ENCODE results near the gene AKAP12.

DNA sequence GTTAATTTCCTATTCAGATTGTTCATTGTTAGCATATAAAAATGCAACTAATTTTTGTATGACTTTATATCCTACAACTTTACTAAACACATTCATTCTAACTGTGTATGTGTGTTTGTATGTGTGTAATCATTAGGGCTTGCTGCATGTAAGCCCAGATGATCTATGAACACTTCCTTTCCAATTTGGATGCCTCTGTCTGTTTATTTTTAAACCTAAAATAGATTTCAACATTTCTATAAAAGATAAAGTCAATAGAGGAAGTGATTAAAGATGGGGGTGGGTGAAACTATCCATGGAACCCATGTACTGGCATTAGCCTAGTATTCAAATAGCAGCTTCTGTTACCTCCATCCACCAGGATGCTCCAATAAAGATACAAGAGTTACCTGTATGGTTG is 15.7 kb upstream of the AKAP12 start:
- TF ChIP-seq CTCF (IDR thresholded peaks at IDR 0.05; ENCODE audit: low read length): no peak
- no peak for TF ChIP-seq EZH2 (optimal IDR thresholded peaks at IDR 0.05; ENCODE audit: low read depth, low read length)
- TF ChIP-seq EZH2phosphoT487 (IDR thresholded peaks at IDR 0.05; ENCODE audit: low read length): no peak

Measured in MM.1S (cell line).